ENCODE data around the gene SYT12.
"Not testable (repeated sequence)": the region's sequence is repeated elsewhere in the genome, so short reads cannot be mapped to it uniquely, and the experiment has no call there.

The SYT12 gene
- total RNA-seq = 0 to 5.0 (median 0.21) reads per million in 17 experiments

DNA sequence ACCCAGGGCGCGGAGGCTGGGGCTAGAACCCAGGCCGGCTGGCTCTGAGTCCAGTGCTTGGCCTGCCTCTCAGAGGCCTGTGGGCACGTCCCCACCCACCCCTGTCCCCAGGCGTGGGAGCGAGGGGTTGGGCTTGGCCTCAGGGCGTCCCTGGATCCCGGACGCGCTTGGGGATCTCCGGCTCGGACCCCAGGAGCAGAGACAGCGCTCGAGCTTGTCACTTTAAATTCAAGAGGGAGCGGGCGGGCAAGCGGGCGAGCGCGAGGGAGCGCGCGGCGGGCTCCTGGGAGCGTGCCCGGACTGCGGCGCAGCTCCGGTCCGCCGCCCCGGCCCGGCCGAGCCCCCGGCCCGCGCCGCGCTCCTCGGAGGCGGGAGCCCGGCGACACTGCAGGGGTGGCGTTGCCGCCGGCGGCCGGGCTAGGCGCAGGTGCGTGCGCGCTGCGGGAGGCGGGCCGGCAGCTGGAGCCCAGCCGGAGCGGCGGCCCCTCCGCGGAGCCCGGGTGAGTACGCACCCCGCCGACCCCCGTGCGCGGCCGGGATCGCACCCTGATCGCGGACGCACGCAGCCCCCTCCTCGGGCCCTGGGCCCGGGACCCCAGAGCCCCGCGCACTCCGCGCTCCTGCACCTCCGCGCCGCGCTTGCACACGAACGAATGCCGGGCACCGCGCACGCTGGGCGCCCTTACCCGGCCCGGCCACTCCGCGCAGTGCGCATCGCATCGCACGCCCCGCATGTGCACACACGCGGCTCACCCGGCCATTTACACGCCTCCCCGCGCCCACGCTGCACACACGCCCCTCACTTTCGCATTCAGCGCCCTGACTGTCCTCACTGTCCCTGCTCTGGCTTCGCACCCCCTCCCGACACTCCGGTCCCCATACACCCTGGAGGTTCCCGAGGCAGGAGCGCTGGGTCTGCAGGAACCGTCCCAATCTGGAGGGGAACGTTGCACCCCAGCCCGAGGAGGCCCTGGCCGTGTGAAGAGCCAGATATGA lies at the start of gene SYT12:
SYT12 (plus strand) TSS at position 174 of the 996 bp plus-strand sequence. CDS start 7,011 bp downstream, outside the sequence.
- peak; percentile 13 to 53 (median 26) for DNase-seq

GRCh38 chr11:66973956-66974580 lies 48.9 kb upstream of the SYT12 start:
- DNase-seq = peak in 1 of 4 experiments; percentile 22

- no peak for DNase-seq
Measured at GRCh38 chr11:66974724-66975404, 48.1 kb upstream of the SYT12 start, which contains the start of gene C11orf86. Gene C11orf86, plus strand, starts transcription at chr11:66975304. Its CDS starts 59 bp downstream, at chr11:66975363.

DNA sequence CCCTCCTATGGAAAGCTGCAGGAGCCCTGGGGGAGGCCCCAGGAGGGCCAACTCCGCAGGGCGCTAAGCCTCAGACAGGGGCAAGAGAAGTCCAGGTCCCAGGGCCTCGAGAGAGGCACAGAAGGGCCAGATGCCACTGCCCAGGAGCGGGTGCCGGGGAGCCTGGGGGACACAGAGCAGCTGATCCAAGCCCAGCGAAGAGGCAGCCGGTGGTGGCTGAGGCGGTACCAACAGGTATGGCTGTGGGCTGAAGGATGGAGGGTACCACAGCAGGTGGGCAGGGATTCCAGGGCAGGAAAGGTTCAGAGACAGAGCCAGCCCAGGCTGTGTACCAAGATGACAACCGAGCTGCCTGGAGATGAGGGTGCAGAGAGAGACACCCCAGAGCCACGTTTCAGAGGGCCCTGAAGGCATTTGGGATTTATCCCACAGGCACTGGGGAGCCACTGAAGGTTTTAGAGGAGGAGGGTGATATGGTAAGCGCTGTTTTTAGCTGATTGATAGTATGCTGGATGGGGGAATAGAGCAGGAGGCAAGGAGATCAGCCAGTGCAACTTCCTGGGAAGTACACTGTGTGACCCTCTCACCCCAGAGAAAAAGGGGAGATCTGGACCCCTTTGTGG lies 47.4 kb upstream of the SYT12 start:
- no peak for DNase-seq

DNA sequence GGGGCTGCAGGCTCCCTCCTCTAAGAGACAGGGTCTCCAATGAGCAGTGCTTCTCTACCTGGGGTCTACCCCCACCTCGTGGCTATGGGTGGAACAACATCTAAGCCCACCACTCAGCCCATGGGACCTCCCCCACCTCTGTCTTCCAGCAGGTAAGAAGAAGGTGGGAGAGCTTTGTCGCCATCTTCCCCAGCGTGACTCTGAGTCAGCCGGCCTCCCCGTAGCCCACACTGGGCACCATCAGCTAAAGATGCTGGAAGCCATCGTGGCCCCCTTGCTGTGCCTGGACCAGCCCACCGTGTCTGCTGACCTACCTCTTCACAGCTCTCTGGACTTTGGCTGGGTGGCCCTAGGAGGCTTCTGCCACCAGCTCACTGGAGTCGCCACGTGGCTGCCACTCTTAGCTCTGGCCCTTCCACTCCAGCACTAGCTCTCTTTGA lies 46.9 kb upstream of the SYT12 start:
- peak in 1 of 4 experiments; percentile 44 for DNase-seq

GRCh38 chr11:66976925-66977324 lies 46.0 kb upstream of the SYT12 start:
- DNase-seq = no peak

DNA sequence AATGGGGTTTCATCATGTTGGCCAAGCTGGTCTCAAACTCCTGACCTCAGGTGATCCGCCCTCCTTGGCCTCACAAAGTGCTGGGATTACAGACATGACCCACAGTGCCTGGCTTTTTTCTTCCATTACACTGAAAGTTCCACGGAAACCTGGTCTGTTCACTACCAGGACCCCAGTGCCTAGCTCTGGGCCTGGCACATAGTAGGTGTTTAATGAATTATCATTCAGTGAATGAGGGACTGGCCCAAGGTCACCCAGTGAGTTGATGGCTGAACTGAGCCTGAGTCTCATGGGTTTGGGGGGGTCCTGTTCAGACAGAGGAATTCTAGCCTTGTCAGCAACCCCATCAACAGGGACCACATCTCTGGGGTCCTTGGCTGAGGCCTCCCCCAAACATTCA lies 44.7 kb upstream of the SYT12 start:
- DNase-seq = no peak

DNA sequence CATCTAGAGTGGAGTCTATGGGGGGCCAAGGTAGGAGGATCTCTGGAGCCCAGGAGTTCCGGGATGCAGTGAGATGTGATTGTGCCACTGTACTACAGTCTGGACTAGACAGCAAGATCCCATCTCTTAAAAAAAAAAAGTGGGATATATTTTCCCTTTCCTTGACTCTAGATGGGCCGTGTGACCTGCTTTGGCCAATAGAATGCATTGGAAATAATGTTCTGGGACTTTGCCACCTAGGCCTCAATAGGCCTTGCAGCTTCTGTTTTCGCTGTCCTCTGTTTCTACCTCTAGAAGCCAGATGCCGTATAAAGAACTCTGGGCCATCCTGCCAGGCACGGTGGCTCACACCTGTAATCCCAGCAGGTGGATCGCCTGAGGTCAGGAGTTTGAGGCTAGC lies 44.2 kb upstream of the SYT12 start:
- DNase-seq = no peak

DNA sequence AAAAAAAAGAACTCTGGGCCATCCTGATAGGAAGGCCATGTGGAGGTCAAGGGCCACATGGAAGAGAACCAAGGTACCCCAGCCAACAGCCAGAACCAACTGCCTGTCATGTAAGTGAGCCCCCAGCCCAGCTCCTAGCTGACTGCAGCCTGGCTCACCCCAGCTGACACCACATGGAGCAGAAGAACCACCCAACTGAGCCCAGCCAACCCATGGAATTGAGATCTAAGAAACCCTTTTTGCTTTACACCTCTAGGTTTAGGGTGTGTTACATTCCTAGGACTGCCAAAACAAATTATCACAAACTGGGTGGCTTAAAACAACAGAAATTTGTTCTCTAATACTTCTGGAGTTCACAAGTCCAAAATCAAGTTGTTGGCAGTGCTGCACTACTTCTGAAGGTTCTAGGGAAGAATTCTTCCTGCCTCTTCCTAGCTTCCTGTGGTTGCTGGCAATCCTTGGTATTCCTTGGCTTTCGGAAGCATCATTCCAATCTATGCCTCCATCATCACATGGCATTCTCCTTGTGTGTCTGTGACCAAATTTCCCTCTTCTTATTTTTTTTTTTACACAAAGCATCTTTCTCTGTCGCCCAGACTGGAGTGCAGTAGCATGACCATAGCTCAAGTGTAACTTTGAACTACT lies 43.5 kb upstream of the SYT12 start:
- no peak for DNase-seq

DNA sequence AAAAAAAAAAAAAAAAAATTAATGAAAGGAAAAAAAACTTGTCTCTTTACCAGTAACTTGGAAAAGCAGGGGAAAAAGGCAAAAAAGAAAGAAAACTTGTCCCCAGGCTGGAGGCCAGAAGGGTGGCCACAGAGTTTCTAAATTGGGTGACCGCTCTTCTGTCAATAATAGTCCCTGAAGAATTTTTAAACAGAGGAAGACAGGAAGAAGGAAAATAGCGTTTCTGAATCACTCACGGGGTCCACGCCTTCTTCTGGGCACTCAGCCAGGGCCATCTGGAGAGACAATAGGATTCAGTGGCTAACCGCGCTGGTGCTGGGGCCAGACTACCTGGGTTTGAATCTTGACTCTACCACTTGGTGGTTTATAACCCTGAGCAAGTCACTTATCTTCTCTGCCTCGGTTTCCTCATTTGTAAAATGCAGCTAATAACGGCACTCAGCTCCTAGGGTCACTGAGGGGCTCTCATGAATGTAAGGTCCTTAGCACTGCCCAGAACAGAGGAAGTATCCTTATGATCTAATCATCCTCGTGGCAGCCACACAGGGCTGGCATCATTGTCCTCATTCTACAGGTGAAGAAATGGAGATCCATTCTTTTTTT lies 40.9 kb upstream of the SYT12 start:
- DNase-seq = peak; percentile 85 to 91 (median 90)

DNA sequence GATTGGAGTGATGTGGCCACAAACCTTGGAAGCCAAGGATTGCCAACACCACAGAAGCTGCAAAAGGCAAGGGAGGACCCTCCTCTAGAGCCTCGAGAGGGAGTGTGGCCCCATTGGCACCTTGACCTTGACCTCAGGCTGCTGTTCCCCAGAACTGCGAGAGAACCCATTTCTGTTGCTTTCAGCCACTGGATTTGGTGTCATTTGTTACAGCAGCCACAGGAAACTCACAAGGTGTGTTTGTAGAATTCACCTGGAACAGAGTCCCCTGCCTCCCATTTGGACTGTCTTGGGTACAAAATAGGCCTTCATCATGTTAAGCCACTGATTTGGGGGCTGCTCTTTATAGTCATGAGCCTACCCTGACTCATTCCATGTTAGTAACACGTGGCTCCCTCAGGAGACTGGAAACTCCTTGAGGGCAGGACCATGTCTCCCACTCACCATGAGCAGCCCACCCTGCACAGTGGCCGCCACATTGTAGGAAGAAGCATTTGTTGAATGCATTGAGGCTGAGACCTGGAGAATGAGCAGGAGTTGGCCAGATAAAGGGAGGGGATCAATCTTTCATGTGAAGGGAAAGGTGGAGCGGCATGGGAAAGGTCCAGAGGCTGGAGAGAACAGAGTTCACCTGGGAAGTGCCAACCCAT lies 39.5 kb upstream of the SYT12 start:
- no peak for DNase-seq

DNA sequence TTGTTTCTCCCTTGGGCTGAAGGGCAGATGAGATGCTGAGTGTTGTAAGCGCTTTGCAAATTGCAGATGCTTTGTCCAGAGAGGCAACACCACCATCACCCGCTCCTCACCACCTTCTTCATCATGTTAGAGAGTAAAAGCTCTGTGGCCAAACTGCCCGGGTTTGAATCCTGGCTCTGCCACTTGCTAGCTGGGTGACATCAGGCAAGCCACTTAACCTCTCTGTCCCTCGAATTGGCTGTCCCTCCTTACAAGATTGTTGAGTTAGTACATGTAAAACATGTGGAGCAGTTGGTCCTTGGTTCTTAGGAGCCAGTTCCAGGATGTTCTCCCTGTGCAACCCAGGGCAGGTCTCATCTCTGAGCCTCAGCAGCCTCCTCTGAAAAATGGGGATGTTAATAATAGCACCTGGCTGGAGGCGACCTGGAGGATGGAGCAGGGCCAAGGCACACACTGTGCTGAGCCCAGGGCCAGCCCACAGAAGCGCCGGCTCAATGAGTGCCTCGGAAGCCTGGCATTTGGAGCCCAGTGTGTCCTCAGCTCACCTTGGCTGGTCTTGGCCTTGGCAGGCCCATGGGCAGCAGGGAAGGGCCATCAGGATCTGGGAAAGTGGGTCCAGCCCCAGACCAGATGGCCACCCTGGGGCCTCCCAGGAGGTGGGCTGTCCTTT lies 37.3 kb upstream of the SYT12 start:
- no peak for DNase-seq

GRCh38 chr11:66986178-66986545 lies 36.8 kb upstream of the SYT12 start:
- no peak for DNase-seq

GRCh38 chr11:66987158-66987620 lies 35.7 kb upstream of the SYT12 start:
- DNase-seq = no peak

GRCh38 chr11:66987924-66988637 lies 34.9 kb upstream of the SYT12 start:
- DNase-seq = no peak

- DNase-seq = not testable (repeated sequence)
Measured at GRCh38 chr11:66988741-66989140, 34.2 kb upstream of the SYT12 start.

- DNase-seq = not testable (repeated sequence)
Measured at GRCh38 chr11:66989360-66989759, 33.6 kb upstream of the SYT12 start.

DNA sequence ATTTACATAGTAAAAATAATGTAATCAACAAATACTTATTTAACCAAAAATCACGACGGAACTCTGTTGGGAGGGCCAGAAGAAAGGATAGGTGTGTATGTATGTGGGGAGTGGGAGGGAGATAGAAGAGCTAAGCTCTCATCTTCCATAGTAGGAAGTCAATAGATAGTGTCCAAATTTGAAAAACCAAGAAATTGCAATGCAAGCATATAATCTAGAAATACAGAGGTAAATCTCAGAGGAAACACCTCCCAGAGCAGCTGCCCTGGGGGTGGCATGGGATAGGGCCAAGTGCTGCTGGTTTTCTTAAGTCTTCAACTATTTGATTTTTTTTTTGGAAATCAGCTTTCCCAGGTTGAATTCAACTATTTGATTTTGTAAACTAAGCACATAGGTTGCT lies 30.9 kb upstream of the SYT12 start:
- DNase-seq = no peak

DNA sequence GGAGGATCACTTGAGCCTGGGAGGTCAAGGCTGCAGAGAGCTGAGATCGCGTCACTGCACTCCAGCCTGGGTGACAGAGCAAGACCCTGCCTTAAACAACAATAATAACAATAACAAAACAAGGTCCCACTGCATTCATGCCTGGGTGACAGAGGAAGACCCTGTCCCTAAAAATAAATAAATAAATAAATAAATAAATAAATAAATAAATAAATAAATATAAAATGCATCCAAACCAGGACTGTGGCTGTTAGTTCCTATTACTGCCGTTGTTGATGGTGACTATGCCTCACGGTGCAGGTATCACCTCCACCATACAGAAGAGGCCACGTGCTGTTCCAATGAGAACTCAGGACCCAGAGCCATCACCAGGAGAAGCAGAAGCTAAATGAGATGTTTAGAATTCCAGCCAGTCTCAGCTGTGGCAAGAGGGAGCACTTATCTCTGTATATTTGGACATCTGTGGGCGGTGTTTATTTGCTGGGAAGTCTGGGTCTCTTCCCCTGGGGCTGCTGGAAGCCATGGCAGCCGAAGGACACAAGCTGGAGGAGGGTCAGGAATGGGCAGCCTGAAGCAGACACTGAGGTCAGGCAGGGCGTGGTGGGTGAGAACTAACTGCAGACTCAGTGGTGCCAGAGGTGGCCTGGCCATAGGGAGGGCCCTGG lies 26.2 kb upstream of the SYT12 start:
- DNase-seq = no peak
